ENCODE measurements around the gene NECTIN1. TPM values are rescaled to one million over a fixed set of nuclear protein-coding genes. Genes with fewer than 3 reads are reported as not detected.

The NECTIN1 gene
- total and polyA plus RNA-seq, 2 donors (not counting 3 experiments of a cell fraction or from before 2014, with no cell fraction given), result 10.8 to 23.6 TPM

- CTCF ChIA-PET, result interaction anchor here (1.1 to 2.6 kb wide), 2 partner anchors 32 to 37 kb away, joined by 4 to 22 read pairs; partner anchors contain the start of gene NECTIN1
- dilution Hi-C loops (cut with MboI; ENCODE audit: extremely low pct_ligation_motif_present, low sequenced_read_pairs), result no loop called here
These were observed 36.5 kb downstream of the NECTIN1 start for GRCh38 chr11:119692540-119692820.

GRCh38 chr11:119691701-119692539 is 37.1 kb downstream of the NECTIN1 start:
- TF ChIP-seq CTCF (IDR thresholded peaks at IDR 0.05; ENCODE audit: extremely low read depth in 1 of 2, insufficient read depth in 1 of 2, low read depth in 1 of 2, low read length in 2 of 2) (peak in 1 of 2 donors; percentile 0), POLR2A (IDR thresholded peaks at IDR 0.05; ENCODE audit: low read depth, low read length) (no peak)
- Histone ChIP-seq H3K9me3 (replicated peaks; ENCODE audit: control insufficient read depth, insufficient read depth, low read length) (no peaks in the 10 kb centered on the region), H3K79me2 (ENCODE audit: control insufficient read depth, insufficient read depth, low read length) (no peaks in the 10 kb centered on the region), H3K4me2 (ENCODE audit: insufficient read depth, low read length) (no peak overlapping the region), H3K36me3 (ENCODE audit: control insufficient read depth in 2 of 2, extremely low read depth in 1 of 2, insufficient read depth in 2 of 2, low read length in 2 of 2) (no peaks in the 10 kb centered on the region), H3K9me1 (replicated peaks; ENCODE audit: control insufficient read depth, extremely low read depth, insufficient read depth, low read length) (no peaks in the 10 kb centered on the region), H3K27ac (ENCODE audit: insufficient read depth, low read depth, low read length) (no peak overlapping the region), H4K20me1 (replicated peaks; ENCODE audit: control insufficient read depth, extremely low read depth, insufficient read depth, low read length) (no peaks in the 10 kb centered on the region), H3K4me3 (replicated peaks in 1 of 3; ENCODE audit: insufficient read depth in 1 of 3, low read depth in 1 of 3, low read length in 3 of 3) (no peak overlapping the region), H2AFZ (ENCODE audit: low read depth, low read length) (no peak overlapping the region), H3K27me3 (ENCODE audit: control insufficient read depth in 2 of 2, insufficient read depth in 2 of 2, low read length in 2 of 2) (no peaks in the 10 kb centered on the region), H3K9ac (replicated peaks; ENCODE audit: extremely low read depth, insufficient read depth, low read length) (no peak overlapping the region), H3K4me1 (ENCODE audit: control insufficient read depth, extremely low read depth, insufficient read depth, low read length) (no peaks in the 10 kb centered on the region)
- DNase-seq (ENCODE audit: low read depth, low spot score) (no peak), FAIRE-seq (no peak)
- ChIA-PET CTCF (interaction anchor here (0.9 to 1.5 kb wide), 3 partner anchors 11 to 37 kb away, joined by 3 to 9 read pairs (median 4); partner anchors contain the start of gene NECTIN1), POLR2A (no interaction called here)
- no TSS peak for BruUV-seq (replicated peaks)
- intact Hi-C loops (cut with micrococcal nuclease), result no loop called here
- dilution Hi-C loops (cut with MboI; ENCODE audit: extremely low pct_ligation_motif_present, low sequenced_read_pairs), result no loop called here

More at GRCh38 chr11:119692540-119692820, 36.5 kb downstream of the NECTIN1 start:
- Histone ChIP-seq H2AFZ (ENCODE audit: low read depth, low read length) (no peak overlapping the region), H3K9me3 (replicated peaks; ENCODE audit: control insufficient read depth, insufficient read depth, low read length) (no peaks in the 10 kb centered on the region), H3K4me2 (ENCODE audit: insufficient read depth, low read length) (no peak overlapping the region), H3K9me1 (replicated peaks; ENCODE audit: control insufficient read depth, extremely low read depth, insufficient read depth, low read length) (no peaks in the 10 kb centered on the region), H3K9ac (replicated peaks; ENCODE audit: extremely low read depth, insufficient read depth, low read length) (no peak overlapping the region), H3K36me3 (ENCODE audit: control insufficient read depth in 2 of 2, extremely low read depth in 1 of 2, insufficient read depth in 2 of 2, low read length in 2 of 2) (no peaks in the 10 kb centered on the region), H4K20me1 (replicated peaks; ENCODE audit: control insufficient read depth, extremely low read depth, insufficient read depth, low read length) (no peaks in the 10 kb centered on the region), H3K27ac (ENCODE audit: insufficient read depth, low read depth, low read length) (no peak overlapping the region), H3K4me3 (replicated peaks in 1 of 3; ENCODE audit: insufficient read depth in 1 of 3, low read depth in 1 of 3, low read length in 3 of 3) (no peak overlapping the region), H3K4me1 (ENCODE audit: control insufficient read depth, extremely low read depth, insufficient read depth, low read length) (no peaks in the 10 kb centered on the region), H3K27me3 (ENCODE audit: control insufficient read depth in 2 of 2, insufficient read depth in 2 of 2, low read length in 2 of 2) (no peaks in the 10 kb centered on the region), H3K79me2 (ENCODE audit: control insufficient read depth, insufficient read depth, low read length) (no peaks in the 10 kb centered on the region)
- intact Hi-C loops (cut with micrococcal nuclease), result no loop called here
- TF ChIP-seq POLR2AphosphoS5 (IDR thresholded peaks at IDR 0.05; ENCODE audit: insufficient read depth, low read depth, low read length), result no peak
- no peak for TF ChIP-seq JUN (IDR thresholded peaks at IDR 0.05; ENCODE audit: borderline replicate concordance, insufficient read depth, insufficient read length, low read depth)
- no peak for TF ChIP-seq MAX (IDR thresholded peaks at IDR 0.05; ENCODE audit: insufficient read depth, insufficient read length)
- no peak for TF ChIP-seq GATA2 (IDR thresholded peaks at IDR 0.05; ENCODE audit: insufficient read depth, insufficient read length, low read depth, low read length)
- TF ChIP-seq POLR2A (IDR thresholded peaks at IDR 0.05; ENCODE audit: low read depth, low read length), result no peak
- no TSS peak for BruUV-seq (replicated peaks)
- POLR2A ChIA-PET, result no interaction called here
- no peak for DNase-seq (ENCODE audit: low read depth, low spot score)
- FAIRE-seq, result no peak

All from endothelial cell of umbilical vein (primary cell).